A172 (cell line): ENCODE data around the gene PEX14. TPM values are rescaled to one million over a fixed set of nuclear protein-coding genes. Genes with fewer than 3 reads are reported as not detected.
"Not testable (repeated sequence)": the region's sequence is repeated elsewhere in the genome, so short reads cannot be mapped to it uniquely, and the experiment has no call there.

Source experiments
- DNase-seq: peaks from one replicate; pipeline ENCODE4 v3.0.0-alpha.2; 2015; ENCODE audit warnings: low spot score
- total RNA-seq: library from RNA; depleted of rRNA; stranded (reverse); fragments of >200 nt; shearing (Covaris generic); gene quantifications from 2 replicates; pipeline ENCODE4 v1.2.3, GENCODE V29; 2014

The PEX14 gene
- total RNA-seq, 1 experiment from 2014 or later = 5.9 TPM

- DNase-seq = peak; percentile 54
Observed at GRCh38 chr1:10494754-10495474, 20.2 kb downstream of the PEX14 start.

DNA sequence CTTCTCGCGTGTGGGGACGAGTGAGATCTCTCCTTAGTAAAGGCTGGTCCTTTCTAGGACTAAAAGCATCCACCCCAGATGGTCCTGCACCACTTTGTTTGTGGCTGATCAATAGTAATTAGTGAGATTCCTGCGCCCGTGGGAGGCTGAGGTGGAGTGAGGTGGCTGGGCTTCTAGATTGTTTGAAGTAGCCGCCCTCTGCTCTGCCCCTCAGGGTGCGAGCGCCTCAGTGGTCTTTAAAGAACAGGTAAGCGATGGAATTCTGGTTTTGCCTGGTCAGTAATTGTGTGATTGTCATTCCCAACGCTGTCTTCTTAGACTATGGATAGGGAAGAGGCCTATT, 20.7 kb downstream of the PEX14 start:
- DNase-seq = no peak

DNA sequence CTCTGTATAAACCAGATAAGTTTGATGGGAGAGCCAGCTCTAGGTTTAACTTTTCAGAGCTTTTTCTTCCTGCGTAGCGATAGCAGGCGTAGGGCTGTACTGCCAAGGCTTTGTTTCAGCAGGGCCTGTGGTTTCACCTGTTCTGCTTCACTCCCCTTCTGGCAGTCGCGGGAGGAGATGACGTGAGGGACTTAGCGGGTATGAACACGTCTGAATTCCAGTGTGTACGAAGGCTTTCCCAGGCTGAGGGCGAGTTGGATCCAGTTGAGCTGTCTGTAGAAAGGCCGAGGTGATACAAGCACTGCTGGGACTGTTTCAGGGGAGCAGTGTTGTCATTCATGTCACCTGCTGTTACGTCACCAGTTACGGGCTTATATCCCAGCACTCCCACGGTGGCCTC, 21.2 kb downstream of the PEX14 start:
- DNase-seq = no peak

DNA sequence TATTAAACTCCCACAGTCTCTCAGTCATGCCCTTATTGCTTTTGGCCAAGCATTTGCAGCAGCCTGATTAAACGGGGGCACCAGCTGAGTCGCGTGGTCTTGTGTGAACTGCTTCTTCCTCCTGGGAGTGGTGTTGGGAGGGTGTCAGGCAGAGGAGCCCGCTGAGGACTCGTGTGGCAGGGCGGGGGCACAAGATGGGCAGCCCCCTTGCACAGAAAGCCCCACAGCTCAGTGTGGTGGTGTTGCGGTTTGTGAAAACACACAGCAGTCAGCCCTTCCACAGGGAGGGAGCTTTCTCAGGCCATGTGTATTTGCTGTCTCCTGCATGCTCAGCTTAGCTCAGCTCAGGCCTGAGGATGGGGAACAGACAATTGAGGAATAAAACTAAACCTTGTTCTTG, 22.4 kb downstream of the PEX14 start:
- DNase-seq = no peak

GRCh38 chr1:10498231-10498630, 23.5 kb downstream of the PEX14 start:
- no peak for DNase-seq

DNA sequence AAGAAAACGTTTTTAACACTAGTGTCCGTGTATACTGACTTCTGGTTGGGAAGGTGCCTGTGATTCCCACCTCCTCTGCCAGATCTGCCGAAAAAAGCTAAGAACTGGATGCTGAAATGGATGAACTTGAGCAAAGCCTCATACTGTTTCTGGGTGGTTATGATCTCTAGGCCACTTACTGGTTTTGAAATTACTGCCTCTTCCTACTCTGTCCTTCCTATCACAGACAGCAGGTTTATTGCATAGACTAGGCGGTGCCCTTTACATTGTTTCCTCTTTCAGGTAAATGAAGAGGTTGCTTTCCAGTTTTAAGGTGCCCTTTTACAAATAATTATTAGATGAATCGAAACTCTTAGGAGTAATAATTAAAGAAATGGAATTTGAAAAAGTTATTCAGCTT, 27.5 kb downstream of the PEX14 start:
- DNase-seq = no peak

GRCh38 chr1:10504249-10504648, 29.5 kb downstream of the PEX14 start:
- DNase-seq = no peak

GRCh38 chr1:10506046-10506676, 31.4 kb downstream of the PEX14 start:
- not testable (repeated sequence) for DNase-seq

DNA sequence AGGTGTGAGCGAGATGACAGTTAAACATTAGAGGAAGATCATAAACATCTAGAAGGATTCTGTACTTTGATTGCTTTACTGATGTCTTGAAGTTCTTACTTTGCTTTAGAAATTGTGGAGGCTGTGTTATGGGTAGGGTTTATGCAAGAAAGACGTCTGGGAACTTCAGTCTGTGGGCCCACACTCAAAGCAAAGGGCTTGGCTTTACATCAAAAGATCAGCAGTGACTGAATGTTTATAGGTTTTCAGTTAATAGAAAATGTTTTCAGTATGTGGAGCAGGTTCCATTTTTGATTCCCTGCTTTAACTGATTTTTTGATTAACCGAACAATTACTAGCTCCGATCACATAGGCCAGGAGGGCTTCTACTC, 31.9 kb downstream of the PEX14 start:
- no peak for DNase-seq

DNA sequence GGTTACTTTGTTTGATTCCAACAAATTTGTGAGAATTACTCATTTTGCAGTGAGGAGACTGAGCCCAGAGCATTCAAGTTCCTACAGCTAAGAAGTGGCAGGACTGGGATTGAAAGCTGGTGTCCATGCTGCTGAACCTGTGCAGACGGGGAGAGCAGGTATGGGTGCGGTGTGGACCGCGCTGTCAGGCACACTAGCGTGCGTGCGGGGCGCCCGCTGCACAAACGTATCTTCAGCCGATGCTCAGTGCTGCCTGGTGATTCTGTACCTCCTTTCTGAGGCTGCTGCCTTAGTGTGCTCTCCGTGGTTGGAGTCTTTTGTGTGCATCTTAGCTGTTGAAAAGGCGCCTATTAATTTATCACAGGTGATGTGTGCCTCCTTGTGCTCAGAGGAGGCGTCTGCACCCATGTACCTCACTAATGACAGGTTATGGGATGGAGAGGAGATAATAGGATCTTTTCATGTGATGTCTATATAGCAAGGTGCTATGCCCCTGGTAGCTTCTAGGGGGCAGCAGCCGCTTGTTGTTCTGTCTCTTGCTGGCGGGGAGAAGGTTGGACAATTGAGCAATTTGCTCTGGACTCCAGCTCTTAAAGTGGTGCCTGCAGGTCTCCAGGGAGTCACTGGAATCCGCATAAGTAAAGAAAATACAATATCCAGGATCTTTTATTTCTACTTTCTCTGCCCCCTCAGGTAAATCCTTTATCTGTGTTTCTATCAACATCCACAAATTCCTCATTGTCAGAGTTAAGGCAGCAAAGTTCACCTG, 32.5 kb downstream of the PEX14 start:
- peak; percentile 73 for DNase-seq

DNA sequence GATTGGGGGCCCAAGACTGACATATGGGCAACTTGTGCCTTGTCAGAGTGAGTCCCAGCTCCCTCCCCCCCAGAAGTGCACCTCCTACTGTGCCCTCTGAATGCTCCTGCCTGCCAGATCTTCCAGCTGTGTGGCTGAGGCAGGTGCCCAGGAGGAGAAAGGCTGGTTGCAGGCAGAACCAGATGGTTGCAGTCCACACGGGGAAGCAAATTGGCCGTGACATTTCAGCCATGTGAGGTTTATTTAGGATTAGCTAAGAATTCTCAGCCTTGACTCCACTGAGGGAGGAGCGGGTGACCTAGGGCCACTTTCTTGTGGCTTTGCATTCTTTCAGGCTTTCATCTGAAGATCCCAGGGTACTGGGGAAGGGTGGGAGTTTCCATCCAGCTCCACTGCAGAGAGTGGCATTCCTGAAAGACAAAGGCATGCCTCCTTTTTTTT, 33.8 kb downstream of the PEX14 start:
- DNase-seq = peak; percentile 66

DNA sequence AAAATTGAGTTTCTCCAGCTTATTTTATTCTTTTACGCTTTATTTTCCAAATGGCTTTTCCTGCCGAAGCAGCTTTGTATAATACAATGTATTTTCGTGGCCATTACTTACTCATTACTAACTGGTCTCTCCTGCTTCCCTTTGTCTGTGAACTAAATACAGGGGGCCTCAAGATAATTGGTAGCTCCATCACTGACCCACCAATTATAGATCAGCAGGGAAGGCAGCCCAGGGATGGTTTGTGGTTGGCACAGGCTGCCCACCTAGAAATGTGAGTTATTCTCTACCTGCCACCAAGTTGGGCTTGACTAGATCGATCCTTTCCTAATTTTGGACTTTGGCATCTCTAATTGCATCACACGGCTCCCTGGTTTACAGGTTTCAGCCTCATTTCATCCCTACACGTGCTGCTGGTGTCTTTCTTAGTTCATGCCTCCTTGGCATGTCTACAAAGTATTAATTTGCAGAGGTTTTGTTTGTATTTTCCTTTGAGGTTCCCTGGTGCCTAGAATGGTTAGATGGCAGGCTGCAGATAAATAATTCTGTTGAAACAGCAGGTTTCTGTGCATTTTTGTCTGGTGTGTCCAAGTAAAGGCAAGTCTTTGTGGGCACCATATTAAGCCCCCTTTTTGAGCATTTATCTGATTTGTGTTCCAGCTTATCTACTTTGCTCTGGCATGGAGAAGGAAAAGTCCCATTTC, 35.2 kb downstream of the PEX14 start:
- no peak for DNase-seq

DNA sequence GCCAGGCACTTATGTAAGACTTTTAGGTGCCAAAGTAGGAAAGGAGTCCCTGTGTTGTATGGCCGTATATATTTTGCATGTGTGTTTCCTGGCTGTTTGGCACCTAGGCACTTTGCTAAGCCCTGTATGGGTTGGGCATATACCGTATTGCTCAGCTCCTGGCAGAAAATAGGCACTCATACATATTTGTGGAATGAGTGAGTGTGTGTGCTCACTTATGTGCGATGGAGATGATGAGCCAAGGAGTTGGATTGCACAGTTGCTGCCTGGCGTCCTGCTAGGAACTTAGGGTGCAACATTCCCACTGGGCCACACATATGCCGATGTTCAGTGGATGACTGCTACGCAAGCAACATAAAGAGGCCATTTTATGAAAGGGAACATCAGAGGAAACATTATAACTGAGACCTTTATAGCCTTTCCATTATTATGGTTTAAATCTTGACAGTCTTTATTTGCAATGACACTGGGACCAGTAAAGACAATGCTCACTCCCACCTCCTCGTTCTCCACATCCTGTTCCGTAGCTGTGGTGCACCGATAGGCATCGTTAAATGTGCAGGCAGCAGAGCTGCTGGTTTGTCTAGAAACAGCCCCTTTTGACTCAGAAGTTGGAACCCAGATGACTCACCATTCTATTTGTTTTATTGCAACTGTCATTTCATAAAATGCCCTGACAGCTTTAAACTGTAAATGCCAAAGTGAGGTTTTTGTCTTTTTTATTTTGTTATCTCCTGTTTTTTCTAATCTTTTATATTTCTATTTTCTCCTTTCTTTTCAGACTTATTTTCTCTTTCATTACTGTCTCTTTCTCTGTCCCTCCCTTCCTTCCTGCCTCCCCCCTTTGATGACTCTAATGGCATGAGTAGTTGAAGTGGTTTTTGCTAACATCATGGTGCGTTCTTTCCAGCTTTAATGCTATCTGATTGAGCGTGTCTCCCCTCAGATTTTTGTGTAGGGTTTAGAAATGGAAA, 36.1 kb downstream of the PEX14 start:
- peak; percentile 86 for DNase-seq

DNA sequence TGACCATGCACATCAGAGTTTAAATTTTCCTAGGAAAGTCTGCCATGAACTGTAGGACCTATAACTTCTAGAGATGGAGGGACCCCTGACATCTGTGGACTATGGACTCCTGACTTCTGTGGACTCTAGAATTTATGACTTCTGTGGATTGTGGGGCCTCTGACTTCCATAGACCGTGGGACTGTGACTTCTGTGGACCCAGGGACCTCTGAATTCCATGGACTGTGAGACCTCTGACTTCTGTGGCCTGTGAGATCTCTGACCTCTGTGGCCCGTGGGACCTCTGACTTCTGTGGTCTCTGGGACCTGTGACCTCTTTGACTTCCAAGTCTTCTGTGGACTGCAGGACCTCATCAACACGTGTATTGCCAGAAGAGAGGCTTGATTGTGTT, 36.7 kb downstream of the PEX14 start:
- DNase-seq = no peak

- no peak for DNase-seq
Observed at GRCh38 chr1:10513199-10513598, 38.4 kb downstream of the PEX14 start.

DNA sequence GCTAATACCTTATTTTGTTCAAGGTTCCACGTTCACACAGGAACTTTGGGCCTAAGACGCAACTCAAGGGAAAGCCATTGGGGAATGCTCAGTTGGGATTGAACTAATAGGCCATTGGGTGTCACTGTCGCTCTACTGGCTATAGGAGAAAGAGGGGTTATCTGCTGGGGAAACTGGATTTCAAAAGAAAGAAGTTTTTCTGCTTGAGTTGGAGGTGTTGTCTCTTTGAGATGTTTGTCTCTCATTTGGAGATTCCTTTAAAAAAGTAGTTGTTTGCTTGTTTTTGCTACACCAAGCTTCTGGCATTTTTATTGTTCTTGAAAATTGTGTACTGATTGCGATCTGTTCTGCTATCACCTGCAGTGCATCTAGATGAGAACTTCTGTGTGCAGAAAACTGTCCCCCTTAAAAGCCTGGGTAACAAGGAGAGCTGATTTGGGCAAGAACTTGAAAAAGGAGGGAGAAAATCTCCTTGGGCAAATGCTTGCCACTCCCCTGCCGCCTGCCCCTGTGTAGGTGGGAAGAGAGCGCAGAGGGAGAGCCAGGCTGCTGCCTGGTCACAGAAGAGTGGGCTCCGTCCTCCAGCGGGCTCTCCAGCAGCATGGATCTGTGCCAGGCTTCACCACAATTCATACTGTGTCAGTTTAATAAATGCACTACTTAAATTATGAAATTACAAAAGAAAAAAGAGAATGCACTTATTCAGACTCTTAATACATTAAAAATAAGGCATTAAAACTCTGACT, 39.9 kb downstream of the PEX14 start:
- DNase-seq = no peak

DNA sequence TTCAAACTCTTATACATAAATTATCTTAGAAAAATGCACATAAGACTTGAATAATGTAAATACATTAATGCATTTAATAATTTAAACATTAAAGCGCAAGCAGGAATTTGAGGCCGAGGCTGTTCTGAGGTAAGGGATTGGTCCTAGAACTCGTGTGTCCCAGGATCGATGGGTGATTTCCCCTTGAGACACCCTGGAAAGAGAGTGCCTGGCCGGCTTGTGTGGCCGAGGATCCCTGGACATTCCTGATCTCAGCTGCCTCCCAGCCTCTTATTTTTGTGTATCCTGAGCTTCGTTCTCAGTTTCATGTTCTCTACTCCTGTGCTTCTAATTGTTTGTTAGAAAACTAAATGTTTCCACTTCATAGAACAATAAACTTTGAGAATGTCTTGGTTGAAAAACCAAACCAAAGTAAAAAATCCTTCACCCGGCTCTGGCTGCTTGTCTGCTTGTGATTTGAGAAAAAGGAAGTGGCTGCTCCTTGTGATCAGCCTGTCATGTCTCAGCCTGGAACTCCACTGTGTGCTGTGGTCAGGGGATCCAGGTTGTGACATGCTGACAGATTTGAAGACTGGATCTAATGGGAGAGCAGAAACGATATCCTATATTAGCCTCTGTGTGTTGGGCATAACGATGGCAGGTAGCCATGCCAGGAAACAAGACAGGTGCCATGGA, 40.7 kb downstream of the PEX14 start:
- no peak for DNase-seq

DNA sequence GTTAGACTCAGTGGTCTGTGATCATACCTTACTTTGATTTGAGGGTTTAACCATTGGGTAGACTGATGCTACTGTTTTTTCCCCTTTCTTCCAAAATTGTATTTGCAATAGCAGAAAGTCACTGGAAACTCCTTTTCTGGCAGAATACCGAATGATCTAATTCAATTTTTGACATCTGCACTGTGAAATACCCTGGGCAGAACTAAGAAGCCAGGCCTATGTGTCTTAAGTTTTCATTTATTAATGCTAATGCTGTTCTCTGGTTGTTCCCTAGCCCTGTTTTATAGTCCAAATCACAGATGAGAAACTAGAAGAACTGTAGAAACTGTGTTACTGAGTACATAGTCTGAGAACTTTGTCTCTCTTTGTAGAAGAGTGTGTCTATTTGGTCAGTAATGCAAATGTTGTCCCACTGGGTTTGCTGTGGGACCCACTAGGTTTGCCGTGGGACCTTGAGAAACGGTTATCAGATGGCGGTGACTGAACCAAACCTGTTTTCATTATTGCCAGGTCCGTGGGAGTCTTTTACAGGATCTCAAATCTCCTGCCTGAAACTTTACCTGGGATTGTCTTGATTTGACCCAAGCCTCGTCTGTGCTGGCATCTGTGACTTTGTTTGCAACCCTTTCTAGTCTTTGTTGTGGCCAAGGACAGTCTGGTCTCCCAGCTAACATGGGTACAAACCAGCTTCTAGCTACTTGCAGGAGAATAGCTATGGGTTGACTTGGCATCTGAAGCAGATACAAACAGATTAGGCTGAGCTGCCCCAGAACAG, 41.4 kb downstream of the PEX14 start:
- DNase-seq = no peak
